ENCODE measurements around the gene WDR7. TPM values are rescaled to one million over a fixed set of nuclear protein-coding genes. Genes with fewer than 3 reads are reported as not detected.

WDR7 gene
- total and polyA plus RNA-seq, 2 of the 4 experiments (the other 2 are of a cell fraction), result 3.7 to 23.3 TPM

DNA sequence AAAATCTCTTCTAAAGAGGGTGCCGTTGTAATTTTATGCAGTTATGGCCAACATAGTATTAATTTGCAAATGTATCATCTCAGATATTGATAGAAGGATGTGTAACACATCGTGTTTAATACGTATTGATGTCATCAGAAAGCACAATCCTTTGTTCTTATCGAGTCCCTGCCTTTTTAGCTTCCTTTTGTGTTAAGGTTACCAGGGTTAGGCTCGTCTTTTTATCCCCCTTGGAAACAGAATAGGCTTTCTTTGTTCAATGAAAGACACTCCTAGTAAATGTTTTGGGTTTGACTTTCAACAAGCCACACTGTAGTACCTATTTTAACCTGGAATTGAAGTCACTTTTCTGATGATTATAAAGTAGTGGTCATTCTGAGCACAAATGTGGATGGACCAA lies 136.2 kb downstream of the WDR7 start:
- CTCF ChIA-PET, result no interaction called here
- in situ Hi-C loops (cut with MboI; ENCODE audit: low sequenced_read_pairs), result no loop called here

More for the DNA sequence above, 136.2 kb downstream of the WDR7 start:
- POLR2A ChIA-PET (ENCODE audit: unreplicated experiment), result no interaction called here
- no peak overlapping the region for H3K18ac ChIP-seq (ENCODE audit: low read depth, low read length)
- H3K56ac ChIP-seq (ENCODE audit: extremely low read depth, insufficient read depth, low read length), result no peak overlapping the region
- H3K27me3 ChIP-seq (ENCODE audit: control insufficient read depth, insufficient read depth, low read length), result no peaks in the 10 kb centered on the region
- H3K23ac ChIP-seq (ENCODE audit: low read depth, low read length), result no peak overlapping the region
- peaks cover 2% of the 10 kb centered on the region; the same call in 1 of the 2 replicates for H3K36me3 ChIP-seq (ENCODE audit: control insufficient read depth, insufficient read depth, low read length)
- no peak overlapping the region for H2BK20ac ChIP-seq (ENCODE audit: low read depth, low read length)
- no peak overlapping the region for H3K4me2 ChIP-seq (ENCODE audit: low read depth, low read length)
- TF ChIP-seq, protein P1, sequence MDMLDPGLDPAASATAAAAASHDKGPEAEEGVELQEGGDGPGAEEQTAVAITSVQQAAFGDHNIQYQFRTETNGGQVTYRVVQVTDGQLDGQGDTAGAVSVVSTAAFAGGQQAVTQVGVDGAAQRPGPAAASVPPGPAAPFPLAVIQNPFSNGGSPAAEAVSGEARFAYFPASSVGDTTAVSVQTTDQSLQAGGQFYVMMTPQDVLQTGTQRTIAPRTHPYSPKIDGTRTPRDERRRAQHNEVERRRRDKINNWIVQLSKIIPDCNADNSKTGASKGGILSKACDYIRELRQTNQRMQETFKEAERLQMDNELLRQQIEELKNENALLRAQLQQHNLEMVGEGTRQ (IDR thresholded peaks at IDR 0.05; ENCODE audit: low read depth, low read length), result no peak
- TF ChIP-seq MAZ (IDR thresholded peaks at IDR 0.05; ENCODE audit: borderline replicate concordance, low read depth, low read length) (no peak), RCOR1 (IDR thresholded peaks at IDR 0.05; ENCODE audit: insufficient replicate concordance, low read length) (no peak), CHD1 (IDR thresholded peaks at IDR 0.05; ENCODE audit: low read depth, low read length) (no peak), CEBPB (IDR thresholded peaks at IDR 0.05; ENCODE audit: low read depth, low read length) (no peak), MXI1 (IDR thresholded peaks at IDR 0.05; ENCODE audit: borderline replicate concordance, low read depth, low read length) (no peak), POLR2A (IDR thresholded peaks at IDR 0.05; ENCODE audit: low read depth, low read length) (no peak), FOS (IDR thresholded peaks at IDR 0.05; ENCODE audit: low read depth, low read length) (no peak), BHLHE40 (IDR thresholded peaks at IDR 0.05; ENCODE audit: low read depth, low read length) (no peak), SMC3 (IDR thresholded peaks at IDR 0.05; ENCODE audit: low read depth, low read length) (no peak)
- TF ChIP-seq, protein P2, sequence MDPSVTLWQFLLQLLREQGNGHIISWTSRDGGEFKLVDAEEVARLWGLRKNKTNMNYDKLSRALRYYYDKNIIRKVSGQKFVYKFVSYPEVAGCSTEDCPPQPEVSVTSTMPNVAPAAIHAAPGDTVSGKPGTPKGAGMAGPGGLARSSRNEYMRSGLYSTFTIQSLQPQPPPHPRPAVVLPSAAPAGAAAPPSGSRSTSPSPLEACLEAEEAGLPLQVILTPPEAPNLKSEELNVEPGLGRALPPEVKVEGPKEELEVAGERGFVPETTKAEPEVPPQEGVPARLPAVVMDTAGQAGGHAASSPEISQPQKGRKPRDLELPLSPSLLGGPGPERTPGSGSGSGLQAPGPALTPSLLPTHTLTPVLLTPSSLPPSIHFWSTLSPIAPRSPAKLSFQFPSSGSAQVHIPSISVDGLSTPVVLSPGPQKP (IDR thresholded peaks at IDR 0.05; ENCODE audit: borderline replicate concordance, low read depth, low read length), result no peak
- H4K91ac ChIP-seq (ENCODE audit: insufficient read depth, low read depth, low read length), result no peak overlapping the region
- no peak overlapping the region for H3K27ac ChIP-seq (ENCODE audit: insufficient read depth, low read length)
- DNase-seq, result no peak
- H4K8ac ChIP-seq (ENCODE audit: low read depth in 2 of 2, low read length in 2 of 2), result no peak overlapping the region
- ATAC-seq (ENCODE audit: low read depth), result no peak
- no peak overlapping the region for H2BK5ac ChIP-seq (ENCODE audit: low read depth, low read length, poor library complexity, severe bottlenecking)
- H3K14ac ChIP-seq (replicated peaks; ENCODE audit: low read depth, low read length), result no peak overlapping the region
- H3K79me1 ChIP-seq (ENCODE audit: low read depth in 1 of 2, low read length in 2 of 2), result no peaks in the 10 kb centered on the region
- no peak overlapping the region for H4K5ac ChIP-seq (ENCODE audit: low read depth, low read length)
- no peak overlapping the region for H2BK15ac ChIP-seq (ENCODE audit: low read depth, low read length)
- dilution Hi-C loops (cut with HindIII; ENCODE audit: low sequenced_read_pairs, unreplicated experiment) (no loop called here), intact Hi-C loops (cut with micrococcal nuclease) (no loop called here)
- no peak overlapping the region for H3K4me3 ChIP-seq (ENCODE audit: insufficient read depth, low read depth, low read length)
- no peaks in the 10 kb centered on the region for H3K9me3 ChIP-seq (ENCODE audit: control insufficient read depth, insufficient read depth, low read length)
- H3K4ac ChIP-seq (ENCODE audit: low read depth, low read length), result no peak overlapping the region
- no peak overlapping the region for H2AFZ ChIP-seq (replicated peaks; ENCODE audit: low read length, poor library complexity)
- H4K20me1 ChIP-seq (ENCODE audit: insufficient read depth, low read length), result no peaks in the 10 kb centered on the region
- BruUV-seq (replicated peaks), result no TSS peak
- H3K4me1 ChIP-seq (ENCODE audit: control insufficient read depth, insufficient read depth, low read length), result no peaks in the 10 kb centered on the region
- H2AK9ac ChIP-seq (replicated peaks; ENCODE audit: low read depth, low read length, poor library complexity), result no peak overlapping the region
- WGBS, 2 experiments (ENCODE audit: extremely low coverage in 2 of 2, insufficient read length in 1 of 2), result no CpG with 5 or more reads among the region's 5 CpGs
- no peak overlapping the region for H3K9ac ChIP-seq (ENCODE audit: low read depth, low read length)
- no peak overlapping the region for H2AK5ac ChIP-seq (ENCODE audit: low read depth, low read length)
- no peak overlapping the region for H2BK120ac ChIP-seq (ENCODE audit: low read depth, low read length)
- no peaks in the 10 kb centered on the region for H3K9me1 ChIP-seq (ENCODE audit: insufficient read depth, low read length)
